ENCODE results near the gene ATRNL1.

- TF ChIP-seq CTCF (IDR thresholded peaks at IDR 0.05; ENCODE audit: borderline replicate concordance, extremely low read depth, low read length, poor library complexity, severe bottlenecking) (no peak), EZH2 (IDR thresholded peaks at IDR 0.05; ENCODE audit: borderline replicate concordance, low read depth, low read length, severe bottlenecking) (no peak)
Measured at GRCh38 chr10:115593060-115593459, 499.9 kb downstream of the ATRNL1 start.
